Liver (tissue), 9 donors: ENCODE measurements around the gene DNAH3. TPM values are rescaled to one million over a fixed set of nuclear protein-coding genes. Genes with fewer than 3 reads are reported as not detected.

Experiments used
- DNase-seq: peaks from one replicate; pipeline ENCODE4 v3.0.0-alpha.2; 2017; ENCODE audit warnings: low spot score
- H3K27ac ChIP-seq, 2 donors: one replicate each; pipeline ENCODE4 v1.7.0; 2013; ENCODE audit warnings: inconsistent platforms in 2 of 2, low read length in 2 of 2, control low read depth in 1 of 2, low read depth in 1 of 2, mild to moderate bottlenecking in 1 of 2
- H3K27me3 ChIP-seq, 4 donors: one replicate each; pipeline versions ENCODE4 v1.6.1 to v1.7.0; 2013; ENCODE audit warnings: low read length in 3 of 4, inconsistent platforms in 1 of 4, mild to moderate bottlenecking in 1 of 4, moderate library complexity in 1 of 4; ENCODE audit not compliant: control insufficient read depth in 4 of 4, insufficient read depth in 4 of 4
- H3K36me3 ChIP-seq, 4 donors: one replicate each; pipeline versions ENCODE4 v1.6.1 to v1.7.0; 2013; ENCODE audit warnings: low read length in 3 of 4, mild to moderate bottlenecking in 3 of 4, low read depth in 1 of 4, moderate library complexity in 1 of 4; ENCODE audit not compliant: control insufficient read depth in 4 of 4, insufficient read depth in 3 of 4
- H3K4me1 ChIP-seq, 4 donors: one replicate each; pipeline versions ENCODE4 v1.6.1 to v1.7.0; 2013; ENCODE audit warnings: low read length in 3 of 4, mild to moderate bottlenecking in 3 of 4, moderate library complexity in 1 of 4; ENCODE audit not compliant: control insufficient read depth in 4 of 4, insufficient read depth in 4 of 4
- H3K4me3 ChIP-seq, 3 donors: one replicate each; pipeline versions ENCODE4 v1.6.1 to v1.7.0; 2013; ENCODE audit warnings: low read length in 3 of 3, control low read depth in 1 of 3, low read depth in 1 of 3, mild to moderate bottlenecking in 1 of 3
- H3K9ac ChIP-seq, 2 donors: one replicate each; pipeline ENCODE4 v1.7.0; 2013; ENCODE audit warnings: low read length in 2 of 2, mild to moderate bottlenecking in 2 of 2, moderate library complexity in 2 of 2, control low read depth in 1 of 2, low read depth in 1 of 2
- H3K9me3 ChIP-seq, 4 donors: one replicate each; pipeline versions ENCODE4 v1.6.1 to v1.7.0; 2013; ENCODE audit warnings: low read length in 3 of 4; ENCODE audit not compliant: control insufficient read depth in 4 of 4
- CTCF ChIP-seq: fragments of 150-350 bp; IDR thresholded peaks from 2 replicates; pipeline ENCODE4 v1.5.1; 2017; ENCODE audit warnings: improper control_type of control experiment, low read depth, low read length; ENCODE audit not compliant: missing input control
- EGR1 ChIP-seq, 2 donors: IDR thresholded peaks; 2 replicates each; pipeline ENCODE4 v1.6.1; 2016 to 2018; ENCODE audit warnings: antibody characterized with exemption in 2 of 2, low read depth in 2 of 2
- FOXA1 ChIP-seq: IDR thresholded peaks from 2 replicates; pipeline ENCODE4 v1.6.1; 2016; ENCODE audit warnings: antibody characterized with exemption
- FOXA2 ChIP-seq: IDR thresholded peaks from 2 replicates; pipeline ENCODE4 v1.6.1; 2016; ENCODE audit warnings: antibody characterized with exemption
- HNF4A ChIP-seq, 2 donors: conservative IDR thresholded peaks; 2 replicates each; pipeline ENCODE4 v1.6.1; 2016; ENCODE audit warnings: antibody characterized with exemption in 2 of 2, mild to moderate bottlenecking in 2 of 2
- HNF4G ChIP-seq: IDR thresholded peaks from 2 replicates; pipeline ENCODE4 v1.6.1; 2016; ENCODE audit warnings: antibody characterized with exemption
- JUND ChIP-seq, 2 donors: IDR thresholded peaks; 2 replicates each; pipeline ENCODE4 v1.6.1; 2016; ENCODE audit warnings: antibody characterized with exemption in 2 of 2
- NR2F2 ChIP-seq: IDR thresholded peaks from 2 replicates; pipeline ENCODE4 v1.6.1; 2016; ENCODE audit warnings: antibody characterized with exemption
- REST ChIP-seq: IDR thresholded peaks from 2 replicates; pipeline ENCODE4 v1.6.1; 2016; ENCODE audit warnings: antibody characterized with exemption, mild to moderate bottlenecking
- RXRA ChIP-seq, 2 donors: IDR thresholded peaks; 2 replicates each; pipeline ENCODE4 v1.6.1; 2017 to 2018; ENCODE audit warnings: antibody characterized with exemption in 2 of 2, mild to moderate bottlenecking in 1 of 2
- YY1 ChIP-seq: IDR thresholded peaks from 2 replicates; pipeline ENCODE4 v1.6.1; 2016; ENCODE audit warnings: antibody characterized with exemption, mild to moderate bottlenecking
- WGBS: extraction: QIAGEN DNeasy Blood & Tissue Kit; methylation state at CpG from one replicate; pipeline ENCODE4 v1.1.7; 2013; 5-methylcytosine and 5-hydroxymethylcytosine counted together
- polyA plus RNA-seq, 2 donors: library from polyadenylated mRNA; stranded (reverse) in 1 of 2; unstranded in 1 of 2; fragments of 200-250 nt in 1 of 2; fragments of >200 nt in 1 of 2; fragmentation: Nextera tagmentation in 1 of 2; extraction: Ambion mirVana in 1 of 2; gene quantifications; one replicate each; pipeline versions ENCODE4 v1.2.1 to v1.2.3, GENCODE V29; 2013 to 2015
- total RNA-seq, 2 donors: library from RNA; depleted of rRNA; stranded (reverse); fragments of >200 nt; gene quantifications; one replicate each; pipeline ENCODE4 v1.2.3, GENCODE V29; 2014
- TF ChIP-seq, protein P1 (sequence below): IDR thresholded peaks from 2 replicates; pipeline ENCODE4 v1.6.1; 2016; ENCODE audit warnings: antibody characterized with exemption
- donor health status: healthy.
- donor health status: healthy.
- donor health status: healthy.
- donor health status: healthy.
- donor health status: healthy.

The DNAH3 gene
- total and polyA plus RNA-seq, 4 donors: not detected

DNA sequence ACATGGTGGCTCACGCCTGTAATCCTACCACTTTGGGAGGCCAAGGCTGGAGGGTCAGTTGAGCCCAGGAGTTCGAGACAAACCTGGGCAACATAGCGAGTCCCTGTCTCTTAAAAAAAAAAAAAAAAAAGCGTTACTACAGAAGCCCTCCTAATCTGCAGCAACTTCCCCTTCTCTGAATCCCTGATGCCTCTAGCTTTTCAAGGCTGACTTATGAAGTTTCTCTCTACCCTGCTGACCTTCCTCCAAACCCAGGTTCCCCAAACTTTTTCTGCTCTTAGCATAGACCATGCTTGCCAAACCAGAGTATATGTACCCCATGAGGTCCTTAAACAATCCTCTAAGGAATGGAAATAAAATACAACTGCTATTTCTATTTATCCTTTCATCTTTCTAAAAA is 233.7 kb downstream of the DNAH3 start:
- H3K4me1 ChIP-seq: peaks cover 2 to 8% (median 5%) of the 10 kb centered on the region in 4 donors
- TF ChIP-seq RXRA (IDR thresholded peaks at IDR 0.05) (no peak), EGR1 (IDR thresholded peaks at IDR 0.05; ENCODE audit: low read depth in 2 of 2) (no peak)
- 89% methylated on average over 4 of the region's 4 CpGs for WGBS
- H3K9me3 ChIP-seq: no peaks in the 10 kb centered on the region
- H3K27ac ChIP-seq: no peak overlapping the region
- H3K9ac ChIP-seq: no peak overlapping the region
- H3K27me3 ChIP-seq: no peaks in the 10 kb centered on the region
- H3K36me3 ChIP-seq: peaks cover 0 to 3% (median 2%) of the 10 kb centered on the region in 4 donors
- no peak overlapping the region for H3K4me3 ChIP-seq
- DNase-seq: no peak

DNA sequence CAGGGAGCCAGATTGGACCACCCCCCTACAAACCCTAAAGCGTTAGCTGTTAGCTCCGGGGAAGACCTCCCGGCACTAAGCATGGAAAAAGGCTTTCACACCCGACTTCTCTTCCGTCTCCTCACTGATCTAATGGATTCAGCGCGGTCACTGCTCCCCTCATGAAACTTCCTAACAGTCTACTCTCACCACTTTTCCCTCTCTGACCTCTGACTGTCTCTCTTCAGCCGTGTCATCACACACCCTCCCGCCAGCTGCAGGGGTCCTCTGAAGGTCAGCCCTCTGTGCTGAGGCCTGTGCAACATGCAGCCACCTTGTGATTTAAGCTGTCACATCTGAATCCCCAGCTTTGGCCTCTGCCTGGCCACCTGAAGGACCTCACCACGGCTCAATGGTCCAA is 234.4 kb downstream of the DNAH3 start:
- H3K9me3 ChIP-seq: no peaks in the 10 kb centered on the region
- TF ChIP-seq FOXA1 (no peak), HNF4G (no peak), EGR1 (IDR thresholded peaks at IDR 0.05; ENCODE audit: low read depth in 2 of 2) (no peak), REST (no peak), NR2F2 (no peak), CTCF (no peak), YY1 (no peak), JUND (IDR thresholded peaks at IDR 0.05) (no peak)
- TF ChIP-seq, protein P1, sequence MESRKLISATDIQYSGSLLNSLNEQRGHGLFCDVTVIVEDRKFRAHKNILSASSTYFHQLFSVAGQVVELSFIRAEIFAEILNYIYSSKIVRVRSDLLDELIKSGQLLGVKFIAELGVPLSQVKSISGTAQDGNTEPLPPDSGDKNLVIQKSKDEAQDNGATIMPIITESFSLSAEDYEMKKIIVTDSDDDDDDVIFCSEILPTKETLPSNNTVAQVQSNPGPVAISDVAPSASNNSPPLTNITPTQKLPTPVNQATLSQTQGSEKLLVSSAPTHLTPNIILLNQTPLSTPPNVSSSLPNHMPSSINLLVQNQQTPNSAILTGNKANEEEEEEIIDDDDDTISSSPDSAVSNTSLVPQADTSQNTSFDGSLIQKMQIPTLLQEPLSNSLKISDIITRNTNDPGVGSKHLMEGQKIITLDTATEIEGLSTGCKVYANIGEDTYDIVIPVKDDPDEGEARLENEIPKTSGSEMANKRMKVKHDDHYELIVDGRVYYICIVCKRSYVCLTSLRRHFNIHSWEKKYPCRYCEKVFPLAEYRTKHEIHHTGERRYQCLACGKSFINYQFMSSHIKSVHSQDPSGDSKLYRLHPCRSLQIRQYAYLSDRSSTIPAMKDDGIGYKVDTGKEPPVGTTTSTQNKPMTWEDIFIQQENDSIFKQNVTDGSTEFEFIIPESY: no peak
- WGBS: 96% methylated on average over 10 of the region's 10 CpGs

GRCh38 chr16:20911361-20911760 is 239.3 kb downstream of the DNAH3 start:
- Histone ChIP-seq H3K4me3 (no peak overlapping the region), H3K4me1 (peaks cover 0 to 5% (median 3%) of the 10 kb centered on the region in 4 donors), H3K9me3 (no peaks in the 10 kb centered on the region), H3K36me3 (no peaks in the 10 kb centered on the region), H3K9ac (no peak overlapping the region), H3K27me3 (no peaks in the 10 kb centered on the region), H3K27ac (peak overlapping the region in 1 of 2 donors; percentile 57)
- TF ChIP-seq HNF4G: no peak
- TF ChIP-seq CTCF: no peak
- no peak for TF ChIP-seq FOXA1
- TF ChIP-seq FOXA2: no peak
- TF ChIP-seq RXRA (IDR thresholded peaks at IDR 0.05): no peak
- no peak for TF ChIP-seq HNF4A (conservative IDR thresholded peaks at IDR 0.05)
- 75% methylated on average over 1 of the region's 1 CpG for WGBS
- DNase-seq: no peak

More for the DNA sequence above, 234.4 kb downstream of the DNAH3 start:
- Histone ChIP-seq H3K27me3 (no peaks in the 10 kb centered on the region), H3K36me3 (peaks cover 0 to 3% (median 2%) of the 10 kb centered on the region in 4 donors), H3K27ac (no peak overlapping the region), H3K4me3 (no peak overlapping the region), H3K4me1 (peaks cover 2 to 8% (median 5%) of the 10 kb centered on the region in 4 donors), H3K9ac (no peak overlapping the region)
- no peak for DNase-seq
